WERI-Rb-1 (cell line): ENCODE measurements around the gene MUC2.

ENCODE experiments used
- DNase-seq: peaks from one replicate; pipeline ENCODE4 v3.0.0-alpha.2; 2020
- H3K27ac ChIP-seq: fragments of 250-450 bp; sonication (Bioruptor Pico); 2 replicates; pipeline ENCODE4 v1.5.1; 2020; ENCODE audit warnings: mild to moderate bottlenecking, moderate library complexity
- H3K27me3 ChIP-seq: fragments of 250-450 bp; sonication (Bioruptor Pico); 2 replicates; pipeline ENCODE4 v1.5.1; 2021; ENCODE audit warnings: mild to moderate bottlenecking, low read depth, moderate library complexity; ENCODE audit not compliant: insufficient read depth, severe bottlenecking
- H3K36me3 ChIP-seq: fragments of 250-450 bp; sonication (Bioruptor Pico); 2 replicates; pipeline ENCODE4 v1.5.1; 2020; ENCODE audit warnings: mild to moderate bottlenecking, moderate library complexity
- H3K4me3 ChIP-seq: 2 replicates; pipeline ENCODE4 v1.5.1; 2011; ENCODE audit warnings: low read depth, mild to moderate bottlenecking, control low read depth, low read length
- H3K9me3 ChIP-seq: fragments of 250-450 bp; sonication (Bioruptor Pico); 2 replicates; pipeline ENCODE4 v1.5.1; 2021; ENCODE audit warnings: mild to moderate bottlenecking, moderate library complexity; ENCODE audit not compliant: severe bottlenecking
- CTCF ChIP-seq: IDR thresholded peaks from 2 replicates; pipeline ENCODE4 v1.5.1; 2011; ENCODE audit warnings: low read depth, mild to moderate bottlenecking, control low read depth, inconsistent platforms, low read length

MUC2 gene

GRCh38 chr11:1101318-1102089 is 26.8 kb downstream of the MUC2 start:
- DNase-seq, result no peak
- H3K36me3 ChIP-seq, result no peaks in the 10 kb centered on the region
- no peaks in the 10 kb centered on the region for H3K9me3 ChIP-seq

GRCh38 chr11:1102221-1102971 is 27.7 kb downstream of the MUC2 start:
- Histone ChIP-seq H3K4me3 (no peak overlapping the region), H3K9me3 (no peaks in the 10 kb centered on the region), H3K36me3 (no peaks in the 10 kb centered on the region), H3K27me3 (peaks cover 7% of the 10 kb centered on the region), H3K27ac (no peak overlapping the region)
- no peak for TF ChIP-seq CTCF
- no peak for DNase-seq

More at GRCh38 chr11:1101318-1102089, 26.8 kb downstream of the MUC2 start:
- Histone ChIP-seq H3K4me3 (no peak overlapping the region), H3K27ac (no peak overlapping the region), H3K27me3 (peaks cover 7% of the 10 kb centered on the region)
- no peak for TF ChIP-seq CTCF

GRCh38 chr11:1102996-1103395 is 28.3 kb downstream of the MUC2 start:
- no peak for DNase-seq
- Histone ChIP-seq H3K4me3 (no peak overlapping the region), H3K36me3 (no peaks in the 10 kb centered on the region), H3K9me3 (no peaks in the 10 kb centered on the region), H3K27ac (no peak overlapping the region), H3K27me3 (peaks cover 7% of the 10 kb centered on the region)
- no peak for TF ChIP-seq CTCF

- Histone ChIP-seq H3K36me3 (no peaks in the 10 kb centered on the region), H3K27me3 (peaks cover 7% of the 10 kb centered on the region), H3K9me3 (no peaks in the 10 kb centered on the region), H3K27ac (no peak overlapping the region), H3K4me3 (no peak overlapping the region)
- DNase-seq, result no peak
- no peak for TF ChIP-seq CTCF
Observed at GRCh38 chr11:1103401-1104360, 29.0 kb downstream of the MUC2 start.

GRCh38 chr11:1104411-1105182 is 29.9 kb downstream of the MUC2 start:
- H3K36me3 ChIP-seq, result no peaks in the 10 kb centered on the region
- H3K9me3 ChIP-seq, result no peaks in the 10 kb centered on the region
- TF ChIP-seq CTCF, result no peak
- H3K4me3 ChIP-seq, result no peak overlapping the region
- no peak overlapping the region for H3K27ac ChIP-seq
- no peak for DNase-seq
- peaks cover 7% of the 10 kb centered on the region for H3K27me3 ChIP-seq
